Lung (tissue), 5 donors: ENCODE measurements around the gene CDC73. TPM values are rescaled to one million over a fixed set of nuclear protein-coding genes. Genes with fewer than 3 reads are reported as not detected.

Experiments used
- polyA plus RNA-seq, 2 donors: library from polyadenylated mRNA; stranded (reverse); fragments of 200-250 nt; gene quantifications; one replicate each; pipeline ENCODE4 v1.2.1, GENCODE V29; 2013
- small RNA-seq: library from RNA; depleted of rRNA; stranded (forward); fragments of <200 nt; gene quantifications from one replicate; pipeline ENCODE3, GENCODE V24; 2014; ENCODE audit warnings: low replicate concordance
- total RNA-seq, 2 donors: library from RNA; depleted of rRNA in 1 of 2; stranded (reverse); fragments of >200 nt in 1 of 2; gene quantifications; one replicate each; pipeline ENCODE4 v1.2.1, GENCODE V29; 2014 to 2021
- donor health status: Bipolar disorder and iron deficiency.
- donor health status: healthy.
- donor health status: DM: yes; HTN: yes; CAD: no.

CDC73 gene
- total and polyA plus RNA-seq, 4 donors = 7.8 to 64.2 (median 34.5) TPM

Small RNAs within 50 kb of the gene (small RNA-seq; reads per million reads assigned to genes)
- gene MIR1278 = not detected

Other genes starting within 250 kb of the CDC73 start
- 10 to 100 TPM; 26.0 to 48.9 TPM for gene UCHL5, start 62.7 kb upstream of the CDC73 start, total RNA-seq
- gene UCHL5, start 62.7 kb upstream of the CDC73 start, polyA plus RNA-seq = 10 to 100 TPM; 13.7 to 19.7 TPM
- 100 to 1,000 TPM in 1 of 2 donors, 10 to 100 TPM in 1; 50.5 to 147 TPM for gene RO60, start 62.4 kb upstream of the CDC73 start, total RNA-seq
- 10 to 100 TPM in 1 of 2 donors, 1 to 10 TPM in 1; 6.3 to 10.5 TPM for gene RO60, start 62.4 kb upstream of the CDC73 start, polyA plus RNA-seq
- gene GLRX2, start 16.6 kb upstream of the CDC73 start, total RNA-seq = 10 to 100 TPM in 1 of 2 donors, 1 to 10 TPM in 1; 6.3 to 18.7 TPM
- 10 to 100 TPM; 11.4 to 19.6 TPM for gene GLRX2, start 16.6 kb upstream of the CDC73 start, polyA plus RNA-seq
- gene B3GALT2, start 64.6 kb downstream of the CDC73 start, total RNA-seq = 1 to 10 TPM in 1 of 2 donors, under 1 TPM in 1; 0.61 to 8.8 TPM
- under 1 TPM; 0.24 to 0.81 TPM for gene B3GALT2, start 64.6 kb downstream of the CDC73 start, polyA plus RNA-seq